Lower leg skin (tissue), 4 donors: Measurements from ENCODE around the gene ANKRD22. TPM values are rescaled to one million over a fixed set of nuclear protein-coding genes. Genes with fewer than 3 reads are reported as not detected.

Source experiments
- DNase-seq, 2 donors: peaks; one replicate each; pipeline ENCODE4 v3.0.0-alpha.2; 2019; ENCODE audit warnings: low spot score in 2 of 2
- H3K4me3 ChIP-seq: fragments of 200-600 bp; sonication (generic); 2 replicates; pipeline ENCODE4 v1.5.1; 2017; ENCODE audit warnings: mild to moderate bottlenecking, low read depth; ENCODE audit not compliant: poor library complexity, severe bottlenecking
- POLR2A ChIP-seq, 2 donors: fragments of 450-650 bp; IDR thresholded peaks; one replicate each; pipeline ENCODE4 v1.6.1; 2016 to 2017; ENCODE audit warnings: antibody characterized with exemption in 2 of 2, mild to moderate bottlenecking in 1 of 2, moderate library complexity in 1 of 2
- WGBS, 2 donors: methylation state at CpG; one replicate each; pipeline ENCODE4 v1.1.5; 2018; 5-methylcytosine and 5-hydroxymethylcytosine counted together
- intact Hi-C: fragments of 100-400 bp; cut with DNase I; formaldehyde crosslinking; loops from one replicate; pipeline ENCODE4 v1.15.0; 2023; ENCODE audit warnings: low total_unique reads
- total RNA-seq, 4 donors: library from RNA; depleted of rRNA; stranded (reverse); fragments of >200 nt; gene quantifications; one replicate each; pipeline ENCODE4 v1.1.0, GENCODE V29; 2016
- TF ChIP-seq, protein P1 (sequence below), 3 donors: fragments of 450-650 bp; IDR thresholded peaks; one replicate each; pipeline ENCODE4 v1.5.1; 2016; ENCODE audit warnings: antibody characterized with exemption in 3 of 3, mild to moderate bottlenecking in 3 of 3, moderate library complexity in 2 of 3

Gene ANKRD22
- total RNA-seq, 4 donors from 2014 or later = 30.7 to 56.7 (median 35.4) TPM

DNA sequence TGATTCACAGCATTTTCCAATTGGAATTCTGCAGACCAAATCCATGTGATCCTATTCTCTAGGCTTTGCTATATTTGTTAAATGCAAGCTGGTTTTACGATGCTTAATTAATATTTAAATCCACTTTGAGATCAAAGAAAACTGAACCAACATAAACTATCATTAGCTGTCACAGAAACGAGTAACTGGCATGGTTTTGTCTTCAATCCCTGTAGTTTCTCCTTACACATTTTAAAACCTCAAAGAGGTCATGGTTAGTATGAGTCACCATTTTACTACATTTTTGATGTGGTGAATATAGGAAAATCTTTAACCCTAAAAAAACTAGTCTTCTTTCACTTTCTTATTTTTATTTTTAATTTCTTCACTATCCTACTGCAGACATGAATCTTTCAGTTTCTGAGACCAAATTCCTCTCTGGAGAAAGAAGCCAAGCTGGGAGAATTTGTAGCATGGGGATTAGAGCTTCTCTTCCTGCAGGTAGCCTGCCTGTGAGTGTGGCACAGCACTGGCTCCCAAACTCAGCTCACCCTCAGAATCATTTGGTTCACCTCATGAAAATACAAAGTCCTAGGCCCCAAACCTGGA, 57.8 kb downstream of the ANKRD22 start:
- H3K4me3 ChIP-seq = no peak overlapping the region
- DNase-seq = no peak
- no peak for TF ChIP-seq POLR2A (IDR thresholded peaks at IDR 0.05)
- TF ChIP-seq, protein P1, sequence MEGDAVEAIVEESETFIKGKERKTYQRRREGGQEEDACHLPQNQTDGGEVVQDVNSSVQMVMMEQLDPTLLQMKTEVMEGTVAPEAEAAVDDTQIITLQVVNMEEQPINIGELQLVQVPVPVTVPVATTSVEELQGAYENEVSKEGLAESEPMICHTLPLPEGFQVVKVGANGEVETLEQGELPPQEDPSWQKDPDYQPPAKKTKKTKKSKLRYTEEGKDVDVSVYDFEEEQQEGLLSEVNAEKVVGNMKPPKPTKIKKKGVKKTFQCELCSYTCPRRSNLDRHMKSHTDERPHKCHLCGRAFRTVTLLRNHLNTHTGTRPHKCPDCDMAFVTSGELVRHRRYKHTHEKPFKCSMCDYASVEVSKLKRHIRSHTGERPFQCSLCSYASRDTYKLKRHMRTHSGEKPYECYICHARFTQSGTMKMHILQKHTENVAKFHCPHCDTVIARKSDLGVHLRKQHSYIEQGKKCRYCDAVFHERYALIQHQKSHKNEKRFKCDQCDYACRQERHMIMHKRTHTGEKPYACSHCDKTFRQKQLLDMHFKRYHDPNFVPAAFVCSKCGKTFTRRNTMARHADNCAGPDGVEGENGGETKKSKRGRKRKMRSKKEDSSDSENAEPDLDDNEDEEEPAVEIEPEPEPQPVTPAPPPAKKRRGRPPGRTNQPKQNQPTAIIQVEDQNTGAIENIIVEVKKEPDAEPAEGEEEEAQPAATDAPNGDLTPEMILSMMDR (IDR thresholded peaks at IDR 0.05) = no peak
- WGBS, 2 donors = 30 to 33% methylated on average over 2 of the region's 2 CpGs
- intact Hi-C loops = no loop called here

DNA sequence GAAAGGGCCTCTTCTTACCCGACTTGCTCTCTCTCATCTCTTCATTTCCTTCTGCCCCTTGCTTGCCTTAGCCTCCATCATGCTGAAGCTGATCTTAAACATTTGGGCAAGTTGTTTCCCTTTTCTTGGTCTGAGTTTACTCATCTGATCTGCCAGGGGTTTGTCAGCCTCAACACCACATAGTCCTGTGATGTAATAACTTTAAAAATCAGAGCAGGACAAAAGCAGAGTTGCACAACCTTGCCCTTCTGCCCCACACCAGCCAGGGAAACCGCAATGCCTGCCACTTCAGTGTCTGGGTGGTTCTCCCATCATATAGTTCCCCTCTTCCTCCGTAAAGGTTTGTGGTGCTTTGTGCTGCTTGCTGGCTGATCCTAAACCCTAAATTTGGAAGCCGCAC, 59.0 kb downstream of the ANKRD22 start:
- 85 to 86% methylated on average over 4 of the region's 4 CpGs for WGBS, 2 donors
- intact Hi-C loops = no loop called here
- no peak overlapping the region for H3K4me3 ChIP-seq
- DNase-seq = peak in 1 of 2 donors; percentile 22
- TF ChIP-seq, protein P1 (IDR thresholded peaks at IDR 0.05) = no peak
- TF ChIP-seq POLR2A (IDR thresholded peaks at IDR 0.05) = no peak

DNA sequence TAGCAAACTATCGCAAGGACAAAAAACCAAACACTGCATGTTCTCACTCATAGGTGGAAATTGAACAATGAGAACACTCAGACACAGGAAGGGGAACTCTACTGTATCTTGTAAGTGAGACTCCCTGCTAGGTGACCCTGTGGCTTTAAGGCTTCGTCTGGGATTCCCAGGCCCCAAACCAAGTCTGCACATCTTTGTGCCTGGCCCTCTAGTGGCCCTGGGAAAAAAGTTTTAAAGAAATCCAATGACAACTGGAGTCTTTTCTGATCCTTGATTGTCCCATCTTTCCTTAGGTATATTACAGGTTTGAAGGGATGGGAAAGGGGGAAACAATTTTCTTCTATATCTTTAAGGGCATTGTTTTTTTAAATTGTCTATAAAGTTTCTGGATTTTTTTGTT, 59.7 kb downstream of the ANKRD22 start:
- intact Hi-C loops = no loop called here
- TF ChIP-seq POLR2A (IDR thresholded peaks at IDR 0.05) = no peak
- TF ChIP-seq, protein P1 (IDR thresholded peaks at IDR 0.05) = no peak
- DNase-seq = no peak
- no peak overlapping the region for H3K4me3 ChIP-seq
- 56 to 58% methylated on average over 2 of the region's 2 CpGs for WGBS, 2 donors

DNA sequence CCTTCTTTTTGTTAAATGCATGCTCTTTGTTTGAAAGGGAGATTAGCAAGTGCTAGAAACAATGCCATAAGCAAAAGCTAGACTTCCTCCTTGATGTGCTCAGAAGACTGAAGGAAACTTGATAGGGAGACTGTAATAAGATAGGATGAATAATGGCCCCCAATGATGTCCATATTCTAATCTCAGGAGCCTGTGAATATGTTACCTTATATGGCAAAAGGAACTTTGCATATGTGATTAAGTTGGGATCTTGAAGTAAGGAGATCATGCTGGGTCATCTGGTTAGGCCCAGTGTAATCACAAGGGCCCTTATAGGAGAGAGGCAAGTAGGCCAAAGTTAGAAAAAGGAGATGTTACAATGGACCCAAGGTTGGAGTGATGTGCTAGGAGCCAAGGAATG, 62.7 kb downstream of the ANKRD22 start:
- no peak for DNase-seq
- TF ChIP-seq POLR2A (IDR thresholded peaks at IDR 0.05) = no peak
- no peak overlapping the region for H3K4me3 ChIP-seq
- intact Hi-C loops = no loop called here

DNA sequence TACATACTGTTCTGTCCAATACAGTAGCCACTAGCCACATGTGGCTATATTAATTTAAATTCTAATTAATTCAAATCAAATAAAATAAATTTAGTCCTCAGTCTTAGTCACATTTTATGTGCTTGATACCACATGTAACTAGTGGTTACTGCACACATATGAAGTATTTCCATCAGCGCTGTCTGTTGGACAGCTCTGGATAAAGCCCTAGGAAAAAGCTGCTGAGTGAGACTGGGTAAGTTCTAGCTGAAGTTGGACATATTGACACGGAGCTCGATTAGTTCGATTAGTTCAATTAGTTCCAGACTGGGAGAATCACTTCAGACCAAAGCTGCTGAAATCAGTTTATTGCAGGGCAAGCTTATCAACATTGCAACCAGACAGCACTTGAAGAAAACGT, 64.2 kb downstream of the ANKRD22 start:
- TF ChIP-seq POLR2A (IDR thresholded peaks at IDR 0.05) = no peak
- TF ChIP-seq, protein P1 (IDR thresholded peaks at IDR 0.05) = no peak
- 53 to 73% methylated on average over 5 of the region's 5 CpGs for whole genome bisulfite sequencing, 2 donors
- DNase-seq = no peak
- intact Hi-C loops = no loop called here
- H3K4me3 ChIP-seq = no peak overlapping the region

DNA sequence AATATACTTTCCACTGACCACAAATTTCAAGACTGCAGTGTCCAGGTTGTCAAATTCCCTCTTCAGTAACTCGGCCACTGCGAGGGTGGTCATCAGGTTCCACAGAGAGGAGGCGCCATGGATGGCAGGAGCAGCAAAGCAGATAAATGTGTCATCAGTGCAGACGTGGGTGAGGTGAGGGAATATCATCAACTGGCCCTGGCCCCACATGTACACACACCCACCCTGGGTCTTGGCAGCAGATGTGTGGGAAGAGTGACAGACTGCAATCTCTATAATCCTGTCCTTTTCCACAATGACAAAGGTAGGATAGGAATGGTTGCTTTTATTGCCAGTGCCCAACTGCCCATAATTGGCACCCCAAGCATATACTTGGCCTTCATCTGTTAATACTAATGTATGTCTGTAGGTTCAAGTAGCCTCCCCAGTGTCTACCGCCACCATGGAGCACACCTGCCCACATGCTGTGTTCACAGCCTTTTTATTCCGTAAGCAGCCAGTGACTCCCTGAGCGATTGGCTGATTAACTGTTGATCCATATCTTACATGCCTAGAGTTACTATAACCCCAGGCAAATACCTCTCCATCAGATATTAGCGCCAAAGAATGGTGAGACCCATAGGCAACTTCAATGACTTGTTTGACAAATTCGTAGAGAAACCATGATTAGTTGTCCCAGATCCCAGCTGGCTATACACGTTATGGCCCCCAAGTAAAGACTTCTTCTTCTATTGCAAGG, 65.4 kb downstream of the ANKRD22 start:
- H3K4me3 ChIP-seq = no peak overlapping the region
- DNase-seq = no peak
- TF ChIP-seq, protein P1 (IDR thresholded peaks at IDR 0.05) = no peak
- TF ChIP-seq POLR2A (IDR thresholded peaks at IDR 0.05) = no peak
- 80 to 84% methylated on average over 10 of the region's 10 CpGs for whole genome bisulfite sequencing, 2 donors
- intact Hi-C loops = no loop called here
